ENCODE results near the gene PKP2. TPM values are rescaled to one million over a fixed set of nuclear protein-coding genes. Genes with fewer than 3 reads are reported as not detected.

Gene PKP2
- total RNA-seq, 1 experiment from 2014 or later, result 5.3 TPM

DNA sequence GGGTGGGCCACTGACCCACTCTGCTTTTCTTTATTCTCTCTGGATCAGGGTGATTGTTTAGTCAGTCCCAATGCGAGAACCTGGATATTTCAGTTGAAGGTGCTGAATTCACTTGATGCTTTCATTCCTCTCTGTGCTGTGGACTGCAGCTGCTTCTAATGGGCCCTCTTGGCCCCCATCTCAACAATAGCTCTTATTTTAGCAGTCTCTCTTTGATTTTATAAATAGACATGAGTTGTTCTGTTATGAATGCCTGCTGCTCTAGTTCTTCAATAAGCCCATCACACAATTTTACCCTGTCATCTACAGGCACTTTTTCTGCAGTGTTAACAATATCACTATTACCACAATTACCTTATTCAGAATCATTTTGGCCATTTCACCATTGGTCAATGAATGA, 86.7 kb downstream of the PKP2 start:
- Histone ChIP-seq H3K4me3 (ENCODE audit: low read depth, low read length, poor library complexity, severe bottlenecking) (no peak overlapping the region), H3K9me3 (ENCODE audit: low read depth, low read length, poor library complexity, severe bottlenecking) (no peaks in the 10 kb centered on the region), H3K27ac (ENCODE audit: low read depth, low read length, poor library complexity, severe bottlenecking) (no peak overlapping the region), H3K36me3 (ENCODE audit: insufficient read depth, low read length, poor library complexity, severe bottlenecking) (no peaks in the 10 kb centered on the region), H3K4me1 (ENCODE audit: insufficient read depth, low read length, poor library complexity, severe bottlenecking) (no peaks in the 10 kb centered on the region), H3K27me3 (replicated peaks; ENCODE audit: insufficient read depth, low read depth, low read length, poor library complexity) (no peaks in the 10 kb centered on the region)
- no peak for TF ChIP-seq EZH2 (IDR thresholded peaks at IDR 0.05; ENCODE audit: borderline replicate concordance, low read depth, low read length, poor library complexity, severe bottlenecking)
- TF ChIP-seq, protein P1, sequence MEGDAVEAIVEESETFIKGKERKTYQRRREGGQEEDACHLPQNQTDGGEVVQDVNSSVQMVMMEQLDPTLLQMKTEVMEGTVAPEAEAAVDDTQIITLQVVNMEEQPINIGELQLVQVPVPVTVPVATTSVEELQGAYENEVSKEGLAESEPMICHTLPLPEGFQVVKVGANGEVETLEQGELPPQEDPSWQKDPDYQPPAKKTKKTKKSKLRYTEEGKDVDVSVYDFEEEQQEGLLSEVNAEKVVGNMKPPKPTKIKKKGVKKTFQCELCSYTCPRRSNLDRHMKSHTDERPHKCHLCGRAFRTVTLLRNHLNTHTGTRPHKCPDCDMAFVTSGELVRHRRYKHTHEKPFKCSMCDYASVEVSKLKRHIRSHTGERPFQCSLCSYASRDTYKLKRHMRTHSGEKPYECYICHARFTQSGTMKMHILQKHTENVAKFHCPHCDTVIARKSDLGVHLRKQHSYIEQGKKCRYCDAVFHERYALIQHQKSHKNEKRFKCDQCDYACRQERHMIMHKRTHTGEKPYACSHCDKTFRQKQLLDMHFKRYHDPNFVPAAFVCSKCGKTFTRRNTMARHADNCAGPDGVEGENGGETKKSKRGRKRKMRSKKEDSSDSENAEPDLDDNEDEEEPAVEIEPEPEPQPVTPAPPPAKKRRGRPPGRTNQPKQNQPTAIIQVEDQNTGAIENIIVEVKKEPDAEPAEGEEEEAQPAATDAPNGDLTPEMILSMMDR (conservative IDR thresholded peaks at IDR 0.05; ENCODE audit: low read depth, low read length), result no peak
- BruUV-seq (replicated peaks), result no TSS peak
- intact Hi-C loops (cut with micrococcal nuclease; ENCODE audit: unreplicated experiment), result no loop called here
- no peak for DNase-seq (ENCODE audit: low spot score)
- ChIA-PET CTCF (no interaction called here), POLR2A (ENCODE audit: low non-redundant PET) (no interaction called here)

DNA sequence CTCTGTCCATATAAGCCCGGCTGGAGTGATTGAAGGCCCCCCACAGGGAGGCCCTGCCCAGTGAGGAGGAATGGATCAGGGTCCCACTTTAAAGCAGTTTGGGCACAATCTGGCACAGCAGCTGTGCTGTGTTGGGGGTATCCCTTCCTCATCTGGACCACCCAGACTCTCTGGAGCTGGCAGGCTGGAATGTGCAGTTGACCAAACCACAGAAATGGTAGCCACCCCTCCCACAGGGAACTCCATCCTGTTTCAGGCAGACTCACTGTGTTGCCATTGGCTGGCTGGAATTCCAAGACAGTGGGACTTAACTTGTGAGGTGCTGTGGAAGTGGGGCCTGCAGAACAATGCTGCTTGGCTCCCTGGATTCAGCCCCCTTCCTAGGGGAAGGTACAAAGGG, 87.4 kb downstream of the PKP2 start:
- no TSS peak for BruUV-seq (replicated peaks)
- Histone ChIP-seq H3K9me3 (ENCODE audit: low read depth, low read length, poor library complexity, severe bottlenecking) (no peaks in the 10 kb centered on the region), H3K36me3 (ENCODE audit: insufficient read depth, low read length, poor library complexity, severe bottlenecking) (no peaks in the 10 kb centered on the region), H3K4me3 (ENCODE audit: low read depth, low read length, poor library complexity, severe bottlenecking) (no peak overlapping the region), H3K4me1 (ENCODE audit: insufficient read depth, low read length, poor library complexity, severe bottlenecking) (no peaks in the 10 kb centered on the region), H3K27me3 (replicated peaks; ENCODE audit: insufficient read depth, low read depth, low read length, poor library complexity) (no peaks in the 10 kb centered on the region), H3K27ac (ENCODE audit: low read depth, low read length, poor library complexity, severe bottlenecking) (no peak overlapping the region)
- TF ChIP-seq, protein P1 (conservative IDR thresholded peaks at IDR 0.05; ENCODE audit: low read depth, low read length), result no peak
- no peak for TF ChIP-seq EZH2 (IDR thresholded peaks at IDR 0.05; ENCODE audit: borderline replicate concordance, low read depth, low read length, poor library complexity, severe bottlenecking)
- POLR2A ChIA-PET (ENCODE audit: low non-redundant PET), result no interaction called here
- intact Hi-C loops (cut with micrococcal nuclease; ENCODE audit: unreplicated experiment), result no loop called here
- DNase-seq (ENCODE audit: low spot score), result no peak
- CTCF ChIA-PET, result no interaction called here

DNA sequence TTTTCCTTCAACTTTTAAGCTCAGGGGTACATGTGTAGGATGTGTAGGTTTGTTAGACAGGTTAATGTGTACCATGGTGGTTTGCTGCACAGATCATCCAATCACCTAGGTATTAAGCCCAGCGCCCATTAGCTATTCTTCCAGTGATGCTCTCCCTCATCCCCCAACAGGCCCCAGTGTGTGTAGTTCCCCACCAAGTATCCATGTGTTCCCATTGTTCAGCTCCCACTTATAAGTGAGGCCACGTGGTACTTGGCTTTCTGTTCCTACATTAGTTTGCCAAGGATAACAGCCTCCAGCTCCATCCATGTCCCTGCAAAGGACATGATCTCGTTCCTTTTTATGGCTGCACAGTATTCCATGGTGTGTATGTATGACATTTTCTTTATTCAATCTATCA, 92.3 kb downstream of the PKP2 start:
- Histone ChIP-seq H3K36me3 (ENCODE audit: insufficient read depth, low read length, poor library complexity, severe bottlenecking) (no peaks in the 10 kb centered on the region), H3K9me3 (ENCODE audit: low read depth, low read length, poor library complexity, severe bottlenecking) (no peaks in the 10 kb centered on the region), H3K27me3 (replicated peaks; ENCODE audit: insufficient read depth, low read depth, low read length, poor library complexity) (no peaks in the 10 kb centered on the region), H3K4me3 (ENCODE audit: low read depth, low read length, poor library complexity, severe bottlenecking) (no peak overlapping the region), H3K4me1 (ENCODE audit: insufficient read depth, low read length, poor library complexity, severe bottlenecking) (no peaks in the 10 kb centered on the region), H3K27ac (ENCODE audit: low read depth, low read length, poor library complexity, severe bottlenecking) (no peak overlapping the region)
- intact Hi-C loops (cut with micrococcal nuclease; ENCODE audit: unreplicated experiment), result no loop called here
- ChIA-PET POLR2A (ENCODE audit: low non-redundant PET) (no interaction called here), CTCF (no interaction called here)
- DNase-seq (ENCODE audit: low spot score), result no peak
- TF ChIP-seq EZH2 (IDR thresholded peaks at IDR 0.05; ENCODE audit: borderline replicate concordance, low read depth, low read length, poor library complexity, severe bottlenecking), result no peak
- TF ChIP-seq, protein P1 (conservative IDR thresholded peaks at IDR 0.05; ENCODE audit: low read depth, low read length), result no peak
- BruUV-seq (replicated peaks), result no TSS peak
